Activated CD8-positive, alpha-beta T cell treated with anti-CD3 and anti-CD28 coated beads for 36 hours (primary cell): ENCODE data around the gene MAN2A2. TPM values are rescaled to one million over a fixed set of nuclear protein-coding genes. Genes with fewer than 3 reads are reported as not detected.

Experiments
- ATAC-seq: fragments of 200-7000 bp; cut with Tn5 transposase; one replicate; pipeline ENCODE4 v1.10.0; 2021; ENCODE audit warnings: mild to moderate bottlenecking, moderate library complexity
- CTCF ChIA-PET: fragments of 350-600 bp; sonication (Branson Sonifier 250); formaldehyde crosslinking; loops from one replicate; lab custom pipeline; 2021; ENCODE audit warnings: antibody characterized with exemption; lab: Charles Lee
- POLR2A ChIA-PET: fragments of 350-600 bp; sonication (Branson Sonifier 250); formaldehyde crosslinking; loops from one replicate; lab custom pipeline; 2021; ENCODE audit warnings: antibody characterized with exemption; lab: Charles Lee
- DNase-seq: peaks from one replicate; pipeline ENCODE4 v3.0.0-alpha.2; 2020
- H3K27ac Mint-ChIP-seq: one replicate; pipeline ENCODE4 v1.8.0; 2021; ENCODE audit warnings: mild to moderate bottlenecking, mixed read lengths
- H3K27me3 Mint-ChIP-seq: one replicate; pipeline ENCODE4 v1.8.0; 2021; ENCODE audit warnings: mixed read lengths
- H3K36me3 Mint-ChIP-seq: one replicate; pipeline ENCODE4 v1.8.0; 2021; ENCODE audit warnings: low read depth, mixed read lengths
- H3K4me1 Mint-ChIP-seq: one replicate; pipeline ENCODE4 v1.8.0; 2021; ENCODE audit warnings: low read depth, mixed read lengths
- H3K4me3 Mint-ChIP-seq: one replicate; pipeline ENCODE4 v1.8.0; 2021; ENCODE audit warnings: mild to moderate bottlenecking, moderate library complexity, mixed read lengths
- H3K9me3 Mint-ChIP-seq: one replicate; pipeline ENCODE4 v1.8.0; 2021; ENCODE audit warnings: mixed read lengths
- intact Hi-C: fragments of 100-400 bp; cut with micrococcal nuclease; formaldehyde crosslinking; loops from one replicate; pipeline ENCODE4 v1.10.0; 2022
- total RNA-seq, 2 experiments: library from RNA; stranded (reverse); gene quantifications; one replicate each; pipeline ENCODE4 v1.2.3, GENCODE V29; 2021
- TF ChIP-seq, protein P1 (sequence below): fragments of 200-600 bp; IDR thresholded peaks from one replicate; pipeline ENCODE4 v1.8.0; 2022; ENCODE audit warnings: antibody characterized with exemption, mild to moderate bottlenecking

MAN2A2 gene
- total RNA-seq, 2 experiments from 2014 or later: 85.0 to 87.7 TPM

GRCh38 chr15:90859234-90860131, 43.6 kb upstream of the MAN2A2 start:
- intact Hi-C loops: no loop called here
- ChIA-PET CTCF (interaction anchor here (2.9 kb wide), 1 partner anchor 26 kb away, joined by 15 read pairs; no protein-coding TSS in a partner anchor), POLR2A (interaction anchor here (1.2 to 2.4 kb wide), 2 partner anchors 11 to 22 kb away, joined by 5 to 6 read pairs; no protein-coding TSS in a partner anchor)
- no peaks in the 10 kb centered on the region for H3K36me3 Mint-ChIP-seq
- H3K9me3 Mint-ChIP-seq: no peaks in the 10 kb centered on the region
- no peak overlapping the region for H3K4me3 Mint-ChIP-seq
- TF ChIP-seq, protein P1, sequence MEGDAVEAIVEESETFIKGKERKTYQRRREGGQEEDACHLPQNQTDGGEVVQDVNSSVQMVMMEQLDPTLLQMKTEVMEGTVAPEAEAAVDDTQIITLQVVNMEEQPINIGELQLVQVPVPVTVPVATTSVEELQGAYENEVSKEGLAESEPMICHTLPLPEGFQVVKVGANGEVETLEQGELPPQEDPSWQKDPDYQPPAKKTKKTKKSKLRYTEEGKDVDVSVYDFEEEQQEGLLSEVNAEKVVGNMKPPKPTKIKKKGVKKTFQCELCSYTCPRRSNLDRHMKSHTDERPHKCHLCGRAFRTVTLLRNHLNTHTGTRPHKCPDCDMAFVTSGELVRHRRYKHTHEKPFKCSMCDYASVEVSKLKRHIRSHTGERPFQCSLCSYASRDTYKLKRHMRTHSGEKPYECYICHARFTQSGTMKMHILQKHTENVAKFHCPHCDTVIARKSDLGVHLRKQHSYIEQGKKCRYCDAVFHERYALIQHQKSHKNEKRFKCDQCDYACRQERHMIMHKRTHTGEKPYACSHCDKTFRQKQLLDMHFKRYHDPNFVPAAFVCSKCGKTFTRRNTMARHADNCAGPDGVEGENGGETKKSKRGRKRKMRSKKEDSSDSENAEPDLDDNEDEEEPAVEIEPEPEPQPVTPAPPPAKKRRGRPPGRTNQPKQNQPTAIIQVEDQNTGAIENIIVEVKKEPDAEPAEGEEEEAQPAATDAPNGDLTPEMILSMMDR: no peak
- peaks cover 47% of the 10 kb centered on the region for H3K4me1 Mint-ChIP-seq
- peak overlapping the region; percentile 40 for H3K27ac Mint-ChIP-seq
- DNase-seq (peak; percentile 1), ATAC-seq (no peak)
- no peaks in the 10 kb centered on the region for H3K27me3 Mint-ChIP-seq

DNA sequence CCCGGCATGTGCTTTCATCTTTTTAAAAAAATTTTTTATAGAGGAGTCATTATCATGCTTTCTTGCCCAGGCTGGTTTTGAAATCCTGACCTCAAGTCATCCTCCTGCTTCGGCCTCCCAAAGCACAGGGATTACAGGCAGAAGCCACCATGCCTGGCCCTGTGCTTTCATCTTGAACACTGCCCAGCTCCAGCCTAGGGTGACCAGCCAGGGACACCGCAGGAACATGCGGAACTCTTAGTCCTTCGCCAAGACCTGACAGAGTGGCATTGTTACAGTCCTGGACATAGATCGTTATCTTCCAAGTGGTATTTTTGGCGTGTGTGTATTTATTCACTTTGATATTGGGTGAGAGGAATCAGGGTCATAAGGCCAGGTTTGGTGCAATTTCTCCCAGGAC, 42.7 kb upstream of the MAN2A2 start:
- intact Hi-C loops: no loop called here
- TF ChIP-seq, protein P1: no peak
- no peak overlapping the region for H3K27ac Mint-ChIP-seq
- CTCF ChIA-PET: interaction anchor here (2.9 kb wide), 1 partner anchor 25 kb away, joined by 15 read pairs; no protein-coding TSS in a partner anchor
- H3K4me1 Mint-ChIP-seq: peaks cover 39% of the 10 kb centered on the region
- POLR2A ChIA-PET: interaction anchor here (1.2 to 2.4 kb wide), 2 partner anchors 10 to 23 kb away, joined by 5 to 6 read pairs; no protein-coding TSS in a partner anchor
- no peaks in the 10 kb centered on the region for H3K9me3 Mint-ChIP-seq
- ATAC-seq (no peak), DNase-seq (peak; percentile 1)
- H3K36me3 Mint-ChIP-seq: no peaks in the 10 kb centered on the region
- H3K27me3 Mint-ChIP-seq: no peaks in the 10 kb centered on the region
- no peak overlapping the region for H3K4me3 Mint-ChIP-seq

GRCh38 chr15:90860942-90861675, 42.0 kb upstream of the MAN2A2 start:
- ChIA-PET POLR2A (no interaction called here), CTCF (no interaction called here)
- ATAC-seq (no peak), DNase-seq (peak; percentile 12)
- H3K4me3 Mint-ChIP-seq: no peak overlapping the region
- no peak overlapping the region for H3K27ac Mint-ChIP-seq
- H3K27me3 Mint-ChIP-seq: no peaks in the 10 kb centered on the region
- peaks cover 33% of the 10 kb centered on the region for H3K4me1 Mint-ChIP-seq
- no peaks in the 10 kb centered on the region for H3K9me3 Mint-ChIP-seq
- no peaks in the 10 kb centered on the region for H3K36me3 Mint-ChIP-seq
- intact Hi-C loops: no loop called here
- TF ChIP-seq, protein P1: no peak

- DNase-seq (no peak), ATAC-seq (no peak)
- H3K4me3 Mint-ChIP-seq: no peak overlapping the region
- TF ChIP-seq, protein P1: no peak
- H3K36me3 Mint-ChIP-seq: no peaks in the 10 kb centered on the region
- peaks cover 1% of the 10 kb centered on the region for H3K27me3 Mint-ChIP-seq
- intact Hi-C loops: no loop called here
- CTCF ChIA-PET: no interaction called here
- H3K4me1 Mint-ChIP-seq: peaks cover 20% of the 10 kb centered on the region
- POLR2A ChIA-PET: no interaction called here
- no peak overlapping the region for H3K27ac Mint-ChIP-seq
- H3K9me3 Mint-ChIP-seq: no peaks in the 10 kb centered on the region
Observed at GRCh38 chr15:90862487-90862886, 40.6 kb upstream of the MAN2A2 start.
